Sciatic nerve (tissue), 2 donors: ENCODE measurements around the gene ZNF142. TPM values are rescaled to one million over a fixed set of nuclear protein-coding genes. Genes with fewer than 3 reads are reported as not detected.

Source experiments
- ATAC-seq: fragments of 200-7000 bp; cut with Tn5 transposase; one replicate; pipeline ENCODE4 v1.9.1; 2020; ENCODE audit warnings: mild to moderate bottlenecking, moderate library complexity
- DNase-seq: peaks from one replicate; pipeline ENCODE4 v3.0.0-alpha.2; 2020; ENCODE audit warnings: low spot score
- intact Hi-C: fragments of 100-400 bp; cut with DNase I; formaldehyde crosslinking; loops from one replicate; pipeline ENCODE4 v1.14.2; 2022
- total RNA-seq: library from RNA; stranded (reverse); fragmentation: NEBNext Ultra II Directional; extraction: Animal tissue kit (Norgen Biotek cat#: 25700); gene quantifications from one replicate; pipeline ENCODE4 v1.2.1, GENCODE V29; 2021
- donor health status: DM: no; HTN: no; CAD: no.
- donor health status: DM: no; HTN: no; CAD: no.

The ZNF142 gene
- total RNA-seq, 1 donor from 2014 or later, result 32.1 TPM

DNA sequence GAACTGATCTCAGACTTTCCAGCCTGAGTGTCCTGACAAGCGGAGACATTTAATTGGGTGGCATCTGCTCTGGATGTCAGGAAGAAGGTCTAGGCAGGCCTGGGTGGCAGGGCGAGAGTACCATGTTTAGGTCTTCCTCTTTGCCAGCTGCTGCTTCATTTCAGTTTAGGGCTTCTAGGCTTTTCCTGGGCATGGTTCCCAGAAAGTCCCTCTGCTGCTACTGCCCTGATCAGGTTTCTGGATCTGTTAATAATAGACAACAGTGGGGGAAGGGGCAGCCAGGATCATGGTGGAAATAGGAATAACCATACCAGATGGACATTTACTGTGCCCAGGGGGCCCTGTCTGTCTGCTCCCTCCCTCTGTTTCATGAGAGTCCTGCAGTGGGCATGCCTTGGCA is 54.0 kb downstream of the ZNF142 start:
- intact Hi-C loops, result no loop called here
- ATAC-seq, result no peak

More for the DNA sequence above, 54.0 kb downstream of the ZNF142 start:
- no peak for DNase-seq

Other genes starting within 250 kb of the ZNF142 start
- not detected for gene VIL1, start 240.5 kb downstream of the ZNF142 start, total RNA-seq
- 27.3 TPM for gene USP37, start 91.3 kb downstream of the ZNF142 start, total RNA-seq
- gene CNOT9, start 90.8 kb downstream of the ZNF142 start, total RNA-seq, result 30.4 TPM
- gene PLCD4, start 51.7 kb downstream of the ZNF142 start, total RNA-seq, result 9.1 TPM
- gene BCS1L, start 60 bp upstream of the ZNF142 start, total RNA-seq, result 26.8 TPM
- 25.2 TPM for gene RNF25, start 12.4 kb upstream of the ZNF142 start, total RNA-seq
- gene STK36, start 12.5 kb upstream of the ZNF142 start, total RNA-seq, result 39.1 TPM
- 50.3 TPM for gene TTLL4, start 51.2 kb upstream of the ZNF142 start, total RNA-seq
- 51.8 TPM for gene CYP27A1, start 122.5 kb upstream of the ZNF142 start, total RNA-seq
- 0.49 TPM for gene PRKAG3, start 172.2 kb upstream of the ZNF142 start, total RNA-seq
- gene WNT6, start 200.2 kb upstream of the ZNF142 start, total RNA-seq, result 23.3 TPM
- gene WNT10A, start 221.2 kb upstream of the ZNF142 start, total RNA-seq, result 0.94 TPM